Left lung (tissue), 10 donors: ENCODE results near the gene UCMA. TPM values are rescaled to one million over a fixed set of nuclear protein-coding genes. Genes with fewer than 3 reads are reported as not detected.

Source experiments
- ATAC-seq: fragments of 200-7000 bp; cut with Tn5 transposase; one replicate; pipeline ENCODE4 v1.9.1; 2020; ENCODE audit warnings: moderate library complexity
- DNase-seq, 4 donors: peaks; one replicate each; pipeline ENCODE4 v3.0.0-alpha.2; 2013 to 2020
- H3K27ac ChIP-seq, 2 donors: fragments of 200-600 bp; sonication (generic) in 1 of 2; one replicate each; pipeline versions ENCODE4 v1.5.0 to v1.8.0; 2020 to 2021
- H3K27me3 ChIP-seq, 2 donors: fragments of 200-600 bp; sonication (generic) in 1 of 2; one replicate each; pipeline versions ENCODE4 v1.5.0 to v1.8.0; 2020 to 2021
- H3K36me3 ChIP-seq, 2 donors: fragments of 200-600 bp; sonication (generic) in 1 of 2; one replicate each; pipeline versions ENCODE4 v1.5.0 to v1.8.0; 2020 to 2021
- H3K4me1 ChIP-seq, 2 donors: fragments of 200-600 bp; one replicate each; pipeline ENCODE4 v1.8.0; 2021
- H3K4me3 ChIP-seq, 2 donors: fragments of 200-600 bp; sonication (generic) in 1 of 2; one replicate each; pipeline versions ENCODE4 v1.5.0 to v1.8.0; 2020 to 2021; ENCODE audit warnings: mild to moderate bottlenecking in 1 of 2
- H3K9me3 ChIP-seq, 2 donors: fragments of 200-600 bp; sonication (generic) in 1 of 2; one replicate each; pipeline versions ENCODE4 v1.5.0 to v1.8.0; 2020 to 2021
- CTCF ChIP-seq, 2 donors: fragments of 200-600 bp; sonication (generic) in 1 of 2; IDR thresholded peaks; one replicate each; pipeline versions ENCODE4 v1.5.0 to v1.8.0; 2021; ENCODE audit warnings: antibody characterized with exemption in 2 of 2
- intact Hi-C, 2 donors: fragments of 100-400 bp; cut with DNase I; formaldehyde crosslinking; loops; one replicate each; pipeline versions ENCODE4 v1.11.2 to v1.14.2; 2022
- polyA plus RNA-seq, 6 donors: library from polyadenylated mRNA; unstranded; fragments of 120-200 nt; gene quantifications; one replicate each; pipeline ENCODE4 v1.2.1, GENCODE V29; 2013; ENCODE audit not compliant: insufficient read length in 6 of 6
- total RNA-seq, 2 donors: library from RNA; stranded (reverse); fragmentation: NEBNext Ultra II Directional; extraction: Animal tissue kit (Norgen Biotek cat#: 25700); gene quantifications; one replicate each; pipeline ENCODE4 v1.2.1, GENCODE V29; 2021
- donor health status: DM: no; HTN: yes; CAD: no.
- donor health status: DM: no; HTN: no; CAD: no.

UCMA gene
- total and polyA plus RNA-seq, 8 donors: 0.25 to 0.57 (median 0.34) TPM; not detected in 3

GRCh38 chr10:13231808-13232207 lies 2.4 kb downstream of the UCMA start:
- no peak overlapping the region for H3K4me3 ChIP-seq
- intact Hi-C loops: no loop called here
- TF ChIP-seq CTCF (IDR thresholded peaks at IDR 0.05): no peak
- H3K27ac ChIP-seq: no peak overlapping the region
- no peaks in the 10 kb centered on the region for H3K36me3 ChIP-seq
- peaks cover 0 to 15% of the 10 kb centered on the region in 2 donors for H3K27me3 ChIP-seq
- ATAC-seq: no peak
- no peak for DNase-seq
- H3K9me3 ChIP-seq: no peaks in the 10 kb centered on the region
- H3K4me1 ChIP-seq: no peaks in the 10 kb centered on the region

- intact Hi-C loops: no loop called here
- H3K9me3 ChIP-seq: no peaks in the 10 kb centered on the region
- no peak overlapping the region for H3K4me3 ChIP-seq
- no peaks in the 10 kb centered on the region for H3K4me1 ChIP-seq
- no peaks in the 10 kb centered on the region for H3K36me3 ChIP-seq
- H3K27ac ChIP-seq: no peak overlapping the region
- TF ChIP-seq CTCF (IDR thresholded peaks at IDR 0.05): no peak
- ATAC-seq (no peak), DNase-seq (no peak)
- peaks cover 0 to 15% of the 10 kb centered on the region in 2 donors for H3K27me3 ChIP-seq
Observed at GRCh38 chr10:13231190-13231589, 3.0 kb downstream of the UCMA start.

- Histone ChIP-seq H3K9me3 (no peaks in the 10 kb centered on the region), H3K4me3 (no peak overlapping the region), H3K27me3 (no peaks in the 10 kb centered on the region), H3K4me1 (no peaks in the 10 kb centered on the region), H3K27ac (no peak overlapping the region), H3K36me3 (no peaks in the 10 kb centered on the region)
- ATAC-seq (no peak), DNase-seq (no peak)
- intact Hi-C loops: no loop called here
- TF ChIP-seq CTCF (IDR thresholded peaks at IDR 0.05): no peak
Observed at GRCh38 chr10:13227031-13227430, 7.1 kb downstream of the UCMA start.

GRCh38 chr10:13225601-13226000 lies 8.6 kb downstream of the UCMA start:
- intact Hi-C loops: no loop called here
- no peak for TF ChIP-seq CTCF (IDR thresholded peaks at IDR 0.05)

GRCh38 chr10:13224210-13224995 lies 9.8 kb downstream of the UCMA start:
- Histone ChIP-seq H3K4me1 (no peaks in the 10 kb centered on the region), H3K36me3 (no peaks in the 10 kb centered on the region), H3K4me3 (no peak overlapping the region), H3K27ac (no peak overlapping the region), H3K27me3 (no peaks in the 10 kb centered on the region), H3K9me3 (no peaks in the 10 kb centered on the region)
- TF ChIP-seq CTCF (IDR thresholded peaks at IDR 0.05): no peak
- intact Hi-C loops: no loop called here
- DNase-seq: no peak
- no peak for ATAC-seq

More at GRCh38 chr10:13225601-13226000, 8.6 kb downstream of the UCMA start:
- no peak for ATAC-seq
- DNase-seq: no peak
- Histone ChIP-seq H3K4me1 (no peaks in the 10 kb centered on the region), H3K36me3 (no peaks in the 10 kb centered on the region), H3K27me3 (no peaks in the 10 kb centered on the region), H3K4me3 (no peak overlapping the region), H3K27ac (no peak overlapping the region), H3K9me3 (no peaks in the 10 kb centered on the region)
